ENCODE measurements around the gene PLCG2.

- TF ChIP-seq, protein P1, sequence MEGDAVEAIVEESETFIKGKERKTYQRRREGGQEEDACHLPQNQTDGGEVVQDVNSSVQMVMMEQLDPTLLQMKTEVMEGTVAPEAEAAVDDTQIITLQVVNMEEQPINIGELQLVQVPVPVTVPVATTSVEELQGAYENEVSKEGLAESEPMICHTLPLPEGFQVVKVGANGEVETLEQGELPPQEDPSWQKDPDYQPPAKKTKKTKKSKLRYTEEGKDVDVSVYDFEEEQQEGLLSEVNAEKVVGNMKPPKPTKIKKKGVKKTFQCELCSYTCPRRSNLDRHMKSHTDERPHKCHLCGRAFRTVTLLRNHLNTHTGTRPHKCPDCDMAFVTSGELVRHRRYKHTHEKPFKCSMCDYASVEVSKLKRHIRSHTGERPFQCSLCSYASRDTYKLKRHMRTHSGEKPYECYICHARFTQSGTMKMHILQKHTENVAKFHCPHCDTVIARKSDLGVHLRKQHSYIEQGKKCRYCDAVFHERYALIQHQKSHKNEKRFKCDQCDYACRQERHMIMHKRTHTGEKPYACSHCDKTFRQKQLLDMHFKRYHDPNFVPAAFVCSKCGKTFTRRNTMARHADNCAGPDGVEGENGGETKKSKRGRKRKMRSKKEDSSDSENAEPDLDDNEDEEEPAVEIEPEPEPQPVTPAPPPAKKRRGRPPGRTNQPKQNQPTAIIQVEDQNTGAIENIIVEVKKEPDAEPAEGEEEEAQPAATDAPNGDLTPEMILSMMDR (IDR thresholded peaks at IDR 0.05; ENCODE audit: low read depth, low read length): no peak
- TF ChIP-seq POLR2A (IDR thresholded peaks at IDR 0.05; ENCODE audit: extremely low read depth, insufficient read length): no peak
- TF ChIP-seq, protein P2, sequence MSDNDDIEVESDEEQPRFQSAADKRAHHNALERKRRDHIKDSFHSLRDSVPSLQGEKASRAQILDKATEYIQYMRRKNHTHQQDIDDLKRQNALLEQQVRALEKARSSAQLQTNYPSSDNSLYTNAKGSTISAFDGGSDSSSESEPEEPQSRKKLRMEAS (IDR thresholded peaks at IDR 0.05; ENCODE audit: low read depth, low read length): no peak
- no peak for TF ChIP-seq MYC (IDR thresholded peaks at IDR 0.05; ENCODE audit: low read depth, low read length)
Measured at GRCh38 chr16:81901484-81901883, 122.4 kb downstream of the PLCG2 start.

Measured in NB4 (cell line).